Neural progenitor cell (in vitro differentiated cells): ENCODE results near the gene EIPR1. TPM values are rescaled to one million over a fixed set of nuclear protein-coding genes. Genes with fewer than 3 reads are reported as not detected.

ENCODE experiments used
- DNase-seq: peaks from one replicate; pipeline ENCODE4 v3.0.0-alpha.2; 2016; ENCODE audit warnings: low spot score
- H2AFZ ChIP-seq: fragments of 200-600 bp; sonication (generic); replicated peaks from 2 replicates; pipeline ENCODE4 v1.6.1; 2016; ENCODE audit warnings: antibody characterized with exemption
- H3F3A ChIP-seq: fragments of 200-600 bp; sonication (generic); 2 replicates; pipeline ENCODE4 v1.6.1; 2016; ENCODE audit warnings: antibody characterized with exemption, low read depth
- H3K27ac ChIP-seq: fragments of 200-600 bp; sonication (generic); 2 replicates; pipeline ENCODE4 v1.5.1; 2016; ENCODE audit warnings: mild to moderate bottlenecking
- H3K27me3 ChIP-seq: fragments of 200-600 bp; sonication (generic); 2 replicates; pipeline ENCODE4 v1.6.1; 2016; ENCODE audit warnings: mild to moderate bottlenecking, moderate library complexity
- H3K36me3 ChIP-seq: fragments of 200-600 bp; sonication (generic); 2 replicates; pipeline ENCODE4 v1.5.1; 2016
- H3K4me1 ChIP-seq: fragments of 200-600 bp; sonication (generic); 2 replicates; pipeline ENCODE4 v1.6.1; 2016; ENCODE audit warnings: mixed run types
- H3K4me2 ChIP-seq: fragments of 200-600 bp; sonication (generic); 2 replicates; pipeline ENCODE4 v1.6.1; 2016
- H3K4me3 ChIP-seq: fragments of 200-600 bp; sonication (generic); 2 replicates; pipeline ENCODE4 v1.5.1; 2016
- H3K79me2 ChIP-seq: fragments of 200-600 bp; sonication (generic); 2 replicates; pipeline ENCODE4 v1.6.1; 2016; ENCODE audit warnings: low read depth
- H3K9ac ChIP-seq: fragments of 200-600 bp; sonication (generic); 2 replicates; pipeline ENCODE4 v1.6.1; 2016
- H3K9me3 ChIP-seq: fragments of 200-600 bp; sonication (generic); 2 replicates; pipeline ENCODE4 v1.5.1; 2016; ENCODE audit warnings: low read depth
- H4K20me1 ChIP-seq: fragments of 200-600 bp; sonication (generic); 2 replicates; pipeline ENCODE4 v1.6.1; 2016; ENCODE audit warnings: low read depth
- H3K27ac Mint-ChIP-seq: 3 replicates; pipeline ENCODE4 v1.8.0; 2021; ENCODE audit warnings: mixed read lengths
- H3K27me3 Mint-ChIP-seq: 2 replicates; pipeline ENCODE4 v1.8.0; 2022; ENCODE audit warnings: low read depth, mild to moderate bottlenecking, inconsistent platforms, moderate library complexity, mixed read lengths; ENCODE audit not compliant: insufficient read depth
- H3K36me3 Mint-ChIP-seq: 3 replicates; pipeline ENCODE4 v1.8.0; 2021; ENCODE audit warnings: mixed read lengths
- H3K4me1 Mint-ChIP-seq: 3 replicates; pipeline ENCODE4 v1.8.0; 2021; ENCODE audit warnings: mixed read lengths
- H3K4me3 Mint-ChIP-seq: 3 replicates; pipeline ENCODE4 v1.8.0; 2021; ENCODE audit warnings: mild to moderate bottlenecking, moderate library complexity, mixed read lengths
- H3K9me3 Mint-ChIP-seq: 3 replicates; pipeline ENCODE4 v1.8.0; 2020; ENCODE audit warnings: mixed read lengths
- CTCF ChIP-seq: fragments of 200-600 bp; sonication (generic); IDR thresholded peaks from 2 replicates; pipeline ENCODE4 v1.5.1; 2017; ENCODE audit warnings: antibody characterized with exemption, mild to moderate bottlenecking
- EZH2 ChIP-seq: fragments of 200-600 bp; sonication (generic); IDR thresholded peaks from 2 replicates; pipeline ENCODE4 v1.6.1; 2017; ENCODE audit warnings: antibody characterized with exemption, mild to moderate bottlenecking, moderate library complexity
- EZH2phosphoT487 ChIP-seq: fragments of 200-600 bp; sonication (generic); IDR thresholded peaks from 2 replicates; pipeline ENCODE4 v1.6.1; 2017; ENCODE audit warnings: antibody characterized with exemption
- total RNA-seq: library from RNA; depleted of rRNA; stranded (reverse); fragments of >200 nt; gene quantifications from 2 replicates; pipeline ENCODE4 v1.2.3, GENCODE V29; 2015; ENCODE audit warnings: low replicate concordance

EIPR1 gene
- total RNA-seq, 1 donor from 2014 or later, result 57.1 TPM

- peaks cover 3% of the 10 kb centered on the region for H3K4me1 Mint-ChIP-seq
- peaks cover 5% of the 10 kb centered on the region for H3K27me3 Mint-ChIP-seq
- DNase-seq, result peak; percentile 45
- Histone ChIP-seq H3K4me1 (no peaks in the 10 kb centered on the region), H3F3A (no peaks in the 10 kb centered on the region), H3K27ac (no peak overlapping the region), H3K4me2 (no peak overlapping the region), H3K9ac (no peak overlapping the region), H2AFZ (no peak overlapping the region), H3K9me3 (no peaks in the 10 kb centered on the region), H3K79me2 (no peaks in the 10 kb centered on the region), H3K4me3 (no peak overlapping the region), H3K36me3 (no peaks in the 10 kb centered on the region), H3K27me3 (no peaks in the 10 kb centered on the region), H4K20me1 (no peaks in the 10 kb centered on the region)
- peaks cover 9% of the 10 kb centered on the region for H3K9me3 Mint-ChIP-seq
- peaks cover 9% of the 10 kb centered on the region for H3K36me3 Mint-ChIP-seq
- no peak overlapping the region for H3K27ac Mint-ChIP-seq
- no peak overlapping the region for H3K4me3 Mint-ChIP-seq
- TF ChIP-seq EZH2 (no peak), EZH2phosphoT487 (no peak), CTCF (peak; percentile 61)
Measured at GRCh38 chr2:3179208-3179607, 198.4 kb downstream of the EIPR1 start.

GRCh38 chr2:3178578-3179031 lies 199.0 kb downstream of the EIPR1 start:
- H4K20me1 ChIP-seq, result no peaks in the 10 kb centered on the region
- H3K36me3 ChIP-seq, result no peaks in the 10 kb centered on the region
- H3K4me1 ChIP-seq, result no peaks in the 10 kb centered on the region
- H2AFZ ChIP-seq, result no peak overlapping the region
- H3K27ac Mint-ChIP-seq, result no peak overlapping the region
- no peak for TF ChIP-seq EZH2
- no peak for TF ChIP-seq CTCF
- TF ChIP-seq EZH2phosphoT487, result no peak
- peaks cover 7% of the 10 kb centered on the region for H3K4me1 Mint-ChIP-seq
- no peaks in the 10 kb centered on the region for H3F3A ChIP-seq
- no peak for DNase-seq
- H3K4me3 Mint-ChIP-seq, result no peak overlapping the region
- no peaks in the 10 kb centered on the region for H3K9me3 ChIP-seq
- peaks cover 5% of the 10 kb centered on the region for H3K27me3 Mint-ChIP-seq
- H3K4me2 ChIP-seq, result no peak overlapping the region
- H3K27ac ChIP-seq, result no peak overlapping the region
- peaks cover 9% of the 10 kb centered on the region for H3K9me3 Mint-ChIP-seq
- no peaks in the 10 kb centered on the region for H3K27me3 ChIP-seq
- no peak overlapping the region for H3K4me3 ChIP-seq
- peaks cover 9% of the 10 kb centered on the region for H3K36me3 Mint-ChIP-seq
- no peak overlapping the region for H3K9ac ChIP-seq
- H3K79me2 ChIP-seq, result no peaks in the 10 kb centered on the region

GRCh38 chr2:3177891-3178577 lies 199.6 kb downstream of the EIPR1 start:
- H3K4me3 Mint-ChIP-seq, result no peak overlapping the region
- Histone ChIP-seq H3K9ac (no peak overlapping the region), H3K79me2 (no peaks in the 10 kb centered on the region), H3K36me3 (no peaks in the 10 kb centered on the region), H3K4me1 (no peaks in the 10 kb centered on the region), H3K4me3 (no peak overlapping the region), H3F3A (no peaks in the 10 kb centered on the region), H4K20me1 (no peaks in the 10 kb centered on the region), H3K9me3 (no peaks in the 10 kb centered on the region), H2AFZ (no peak overlapping the region), H3K27me3 (no peaks in the 10 kb centered on the region), H3K4me2 (no peak overlapping the region), H3K27ac (no peak overlapping the region)
- H3K27me3 Mint-ChIP-seq, result peaks cover 5% of the 10 kb centered on the region
- peaks cover 9% of the 10 kb centered on the region for H3K9me3 Mint-ChIP-seq
- H3K36me3 Mint-ChIP-seq, result peaks cover 11% of the 10 kb centered on the region
- no peak overlapping the region for H3K27ac Mint-ChIP-seq
- no peak for DNase-seq
- TF ChIP-seq CTCF (no peak), EZH2 (no peak), EZH2phosphoT487 (no peak)
- H3K4me1 Mint-ChIP-seq, result peaks cover 12% of the 10 kb centered on the region
